CD14-positive monocyte (primary cell): Measurements from ENCODE around the gene TTC3. TPM values are rescaled to one million over a fixed set of nuclear protein-coding genes. Genes with fewer than 3 reads are reported as not detected.
"Not testable (repeated sequence)": the region's sequence is repeated elsewhere in the genome, so short reads cannot be mapped to it uniquely, and the experiment has no call there.

ENCODE experiments used
- DNase-seq, 3 donors: peaks; one replicate each; pipeline ENCODE4 v3.0.0-alpha.2; 2011 to 2022
- H2AFZ ChIP-seq: 2 replicates; pipeline ENCODE4 v1.6.0; 2012; ENCODE audit warnings: mild to moderate bottlenecking, low read depth, low read length, inconsistent platforms; ENCODE audit not compliant: insufficient read depth, poor library complexity, severe bottlenecking
- H3K27ac ChIP-seq, 2 donors: 1 replicate in 1 of 2; 2 replicates in 1 of 2; pipeline ENCODE4 v1.5.1; 2012 to 2013; ENCODE audit warnings: low read length in 2 of 2, control low read depth in 1 of 2, inconsistent platforms in 1 of 2, low read depth in 1 of 2, mild to moderate bottlenecking in 1 of 2
- H3K27me3 ChIP-seq, 2 donors: one replicate each; pipeline versions ENCODE4 v1.6.0 to v1.6.1; 2011 to 2013; ENCODE audit warnings: low read length in 2 of 2; ENCODE audit not compliant: control insufficient read depth in 2 of 2, insufficient read depth in 2 of 2
- H3K36me3 ChIP-seq, 2 donors: replicated peaks in 1 of 2; 1 replicate in 1 of 2; 2 replicates in 1 of 2; pipeline versions ENCODE4 v1.5.1 to v1.6.1; 2012 to 2013; ENCODE audit warnings: low read length in 2 of 2, control low read depth in 1 of 2, inconsistent platforms in 1 of 2, mild to moderate bottlenecking in 1 of 2; ENCODE audit not compliant: insufficient read depth in 2 of 2, control insufficient read depth in 1 of 2
- H3K4me1 ChIP-seq, 2 donors: 1 replicate in 1 of 2; 2 replicates in 1 of 2; pipeline versions ENCODE4 v1.5.1 to v1.6.1; 2012 to 2013; ENCODE audit warnings: low read length in 2 of 2, control low read depth in 1 of 2, inconsistent platforms in 1 of 2, mild to moderate bottlenecking in 1 of 2, moderate library complexity in 1 of 2; ENCODE audit not compliant: insufficient read depth in 2 of 2, control insufficient read depth in 1 of 2
- H3K4me2 ChIP-seq: replicated peaks from 2 replicates; pipeline ENCODE3; 2012; ENCODE audit warnings: low read length, moderate library complexity, mild to moderate bottlenecking; ENCODE audit not compliant: poor library complexity, severe bottlenecking; ENCODE audit errors: extremely low read depth
- H3K4me3 ChIP-seq, 3 experiments: fragments of 200-600 bp in 1 of 3; sonication (generic) in 1 of 3; replicated peaks in 1 of 3; 1 replicate in 2 of 3; 2 replicates in 1 of 3; pipeline ENCODE4 v1.5.1; 2011 to 2013; ENCODE audit warnings: low read length in 3 of 3, mild to moderate bottlenecking in 3 of 3, control low read depth in 2 of 3, low read depth in 2 of 3, inconsistent platforms in 1 of 3, moderate library complexity in 1 of 3
- H3K79me2 ChIP-seq: 2 replicates; pipeline ENCODE4 v1.6.0; 2012; ENCODE audit warnings: mild to moderate bottlenecking, control low read depth, inconsistent platforms, low read length, moderate library complexity; ENCODE audit not compliant: insufficient read depth
- H3K9ac ChIP-seq: 2 replicates; pipeline ENCODE4 v1.6.0; 2017; ENCODE audit warnings: low read length, mild to moderate bottlenecking; ENCODE audit not compliant: insufficient read depth, poor library complexity, severe bottlenecking
- H3K9me3 ChIP-seq, 2 donors: replicated peaks in 1 of 2; 1 replicate in 1 of 2; 2 replicates in 1 of 2; pipeline versions ENCODE4 v1.5.1 to v1.6.1; 2012 to 2013; ENCODE audit warnings: low read length in 2 of 2, control low read depth in 1 of 2; ENCODE audit not compliant: control insufficient read depth in 1 of 2, insufficient read depth in 1 of 2
- H4K20me1 ChIP-seq: 2 replicates; pipeline ENCODE4 v1.6.0; 2012; ENCODE audit warnings: mild to moderate bottlenecking, low read length, control low read depth, moderate library complexity; ENCODE audit not compliant: insufficient read depth
- H3K27ac Mint-ChIP-seq, 7 donors: one replicate each; pipeline ENCODE4 v1.8.0; 2020; ENCODE audit warnings: mild to moderate bottlenecking in 7 of 7, mixed read lengths in 7 of 7, moderate library complexity in 6 of 7, inconsistent platforms in 2 of 7
- H3K27me3 Mint-ChIP-seq, 3 donors: one replicate each; pipeline ENCODE4 v1.8.0; 2021 to 2022; ENCODE audit warnings: low read depth in 3 of 3, mild to moderate bottlenecking in 3 of 3, mixed read lengths in 3 of 3, moderate library complexity in 3 of 3, inconsistent platforms in 1 of 3
- H3K36me3 Mint-ChIP-seq, 2 donors: one replicate each; pipeline ENCODE4 v1.8.0; 2020; ENCODE audit warnings: mixed read lengths in 2 of 2, inconsistent platforms in 1 of 2, mild to moderate bottlenecking in 1 of 2
- H3K4me1 Mint-ChIP-seq: one replicate; pipeline ENCODE4 v1.8.0; 2020; ENCODE audit warnings: mild to moderate bottlenecking, mixed read lengths
- H3K4me3 Mint-ChIP-seq, 2 donors: one replicate each; pipeline ENCODE4 v1.8.0; 2020; ENCODE audit warnings: mild to moderate bottlenecking in 2 of 2, mixed read lengths in 2 of 2, moderate library complexity in 1 of 2
- H3K9me3 Mint-ChIP-seq, 7 donors: one replicate each; pipeline ENCODE4 v1.8.0; 2020 to 2022; ENCODE audit warnings: mixed read lengths in 7 of 7, mild to moderate bottlenecking in 6 of 7, moderate library complexity in 6 of 7, inconsistent platforms in 2 of 7
- WGBS: methylation state at CpG from one replicate; pipeline ENCODE4 v1.1.5; 2013; ENCODE audit warnings: missing lambda C conversion rate; ENCODE audit not compliant: insufficient coverage; 5-methylcytosine and 5-hydroxymethylcytosine counted together
- intact Hi-C, 2 donors: fragments of 100-400 bp; cut with micrococcal nuclease; formaldehyde crosslinking; loops; one replicate each; pipeline versions ENCODE4 v1.15.0 to v1.15.1; 2023
- polyA plus RNA-seq, 3 donors: library from polyadenylated mRNA; depleted of rRNA in 1 of 3; unstranded in 2 of 3; stranded (reverse) in 1 of 3; fragments of 300-500 nt in 2 of 3; fragments of >200 nt in 1 of 3; fragmentation: Illumina TruSeq in 2 of 3; gene quantifications; 1 replicate in 2 of 3; 2 replicates in 1 of 3; pipeline ENCODE4 v1.2.3, GENCODE V29; 2012 to 2021
- TF ChIP-seq, protein P1 (sequence below): fragments of 200-600 bp; IDR thresholded peaks from one replicate; pipeline ENCODE4 v1.8.0; 2022; ENCODE audit warnings: antibody characterized with exemption, mild to moderate bottlenecking

Gene TTC3
- polyA plus RNA-seq, 3 donors = 9.6 to 35.4 (median 17.9) TPM

DNA sequence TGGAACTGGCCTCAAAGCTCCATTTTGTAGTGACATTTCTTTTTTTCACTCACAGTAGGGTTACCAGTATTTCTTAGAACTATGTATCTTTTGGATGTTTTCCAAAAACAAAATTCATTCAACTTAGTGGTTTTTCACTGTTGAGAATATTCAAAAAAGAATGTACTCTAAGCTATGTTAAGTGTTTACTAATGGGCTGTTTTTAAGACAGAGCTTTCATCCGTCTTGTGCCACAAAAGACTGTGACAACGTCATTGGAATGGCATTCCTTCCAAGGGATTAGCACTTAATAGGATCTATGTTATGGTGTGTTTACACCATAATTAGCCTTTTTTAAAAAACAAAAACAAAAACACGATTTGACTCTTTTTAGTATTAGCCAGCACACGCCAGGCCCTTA is 66.8 kb downstream of the TTC3 start:
- H3K9me3 Mint-ChIP-seq = peaks cover 0 to 6% (median 0%) of the 10 kb centered on the region in 7 donors
- H3K27ac Mint-ChIP-seq = no peak overlapping the region
- no peak for DNase-seq
- Histone ChIP-seq H3K36me3 (peaks cover 48 to 69% of the 10 kb centered on the region in 2 donors), H2AFZ (no peak overlapping the region), H4K20me1 (no peaks in the 10 kb centered on the region), H3K4me1 (no peaks in the 10 kb centered on the region), H3K79me2 (no peaks in the 10 kb centered on the region), H3K4me2 (no peak overlapping the region), H3K27ac (no peak overlapping the region), H3K4me3 (no peak overlapping the region), H3K27me3 (no peaks in the 10 kb centered on the region), H3K9me3 (no peaks in the 10 kb centered on the region), H3K9ac (no peak overlapping the region)
- no peaks in the 10 kb centered on the region for H3K4me1 Mint-ChIP-seq
- intact Hi-C loops = no loop called here
- TF ChIP-seq, protein P1, sequence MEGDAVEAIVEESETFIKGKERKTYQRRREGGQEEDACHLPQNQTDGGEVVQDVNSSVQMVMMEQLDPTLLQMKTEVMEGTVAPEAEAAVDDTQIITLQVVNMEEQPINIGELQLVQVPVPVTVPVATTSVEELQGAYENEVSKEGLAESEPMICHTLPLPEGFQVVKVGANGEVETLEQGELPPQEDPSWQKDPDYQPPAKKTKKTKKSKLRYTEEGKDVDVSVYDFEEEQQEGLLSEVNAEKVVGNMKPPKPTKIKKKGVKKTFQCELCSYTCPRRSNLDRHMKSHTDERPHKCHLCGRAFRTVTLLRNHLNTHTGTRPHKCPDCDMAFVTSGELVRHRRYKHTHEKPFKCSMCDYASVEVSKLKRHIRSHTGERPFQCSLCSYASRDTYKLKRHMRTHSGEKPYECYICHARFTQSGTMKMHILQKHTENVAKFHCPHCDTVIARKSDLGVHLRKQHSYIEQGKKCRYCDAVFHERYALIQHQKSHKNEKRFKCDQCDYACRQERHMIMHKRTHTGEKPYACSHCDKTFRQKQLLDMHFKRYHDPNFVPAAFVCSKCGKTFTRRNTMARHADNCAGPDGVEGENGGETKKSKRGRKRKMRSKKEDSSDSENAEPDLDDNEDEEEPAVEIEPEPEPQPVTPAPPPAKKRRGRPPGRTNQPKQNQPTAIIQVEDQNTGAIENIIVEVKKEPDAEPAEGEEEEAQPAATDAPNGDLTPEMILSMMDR = no peak
- 100% methylated on average over 1 of the region's 4 CpGs for WGBS
- no peak overlapping the region for H3K4me3 Mint-ChIP-seq
- H3K27me3 Mint-ChIP-seq = no peaks in the 10 kb centered on the region
- H3K36me3 Mint-ChIP-seq = peaks cover 60 to 61% of the 10 kb centered on the region in 2 donors

DNA sequence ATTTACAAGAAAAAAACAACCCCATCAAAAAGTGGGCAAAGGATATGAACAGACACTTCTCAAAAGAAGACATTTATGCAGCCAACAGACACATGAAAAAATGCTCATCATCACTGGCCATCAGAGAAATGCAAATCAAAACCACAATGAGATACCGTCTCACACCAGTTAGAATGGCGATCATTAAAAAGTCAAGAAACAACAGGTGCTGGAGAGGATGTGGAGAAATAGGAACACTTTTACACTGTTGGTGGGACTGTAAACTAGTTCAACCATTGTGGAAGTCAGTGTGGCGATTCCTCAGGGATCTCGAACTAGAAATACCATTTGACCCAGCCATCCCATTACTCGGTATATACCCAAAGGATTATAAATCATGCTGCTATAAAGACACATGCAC is 70.3 kb downstream of the TTC3 start:
- H3K27me3 ChIP-seq, H3K4me2 ChIP-seq, H2AFZ ChIP-seq, H3K79me2 ChIP-seq, H3K9me3 Mint-ChIP-seq, H3K4me3 ChIP-seq, H3K27ac Mint-ChIP-seq, DNase-seq, intact Hi-C loops, H4K20me1 ChIP-seq, H3K27ac ChIP-seq, H3K4me3 Mint-ChIP-seq, H3K4me1 Mint-ChIP-seq, H3K27me3 Mint-ChIP-seq, H3K9me3 ChIP-seq, H3K4me1 ChIP-seq, H3K9ac ChIP-seq: not testable (repeated sequence)
- no CpG with 5 or more reads among the region's 5 CpGs for WGBS
- peaks cover 25 to 63% of the 10 kb centered on the region in 2 donors for H3K36me3 ChIP-seq
- H3K36me3 Mint-ChIP-seq = peaks cover 57% of the 10 kb centered on the region in 2 donors
